GM19239 (cell line): ENCODE data around the gene COL1A1.

Experiments
- DNase-seq: peaks from one replicate; pipeline ENCODE4 v3.0.0; 2011; ENCODE audit warnings: low spot score; ENCODE audit not compliant: insufficient read length
- FAIRE-seq: peaks from 2 replicates; lab custom pipeline; 2011; peaks lifted over from hg19 to GRCh38; lab: Jason Lieb, UNC

Gene COL1A1

DNA sequence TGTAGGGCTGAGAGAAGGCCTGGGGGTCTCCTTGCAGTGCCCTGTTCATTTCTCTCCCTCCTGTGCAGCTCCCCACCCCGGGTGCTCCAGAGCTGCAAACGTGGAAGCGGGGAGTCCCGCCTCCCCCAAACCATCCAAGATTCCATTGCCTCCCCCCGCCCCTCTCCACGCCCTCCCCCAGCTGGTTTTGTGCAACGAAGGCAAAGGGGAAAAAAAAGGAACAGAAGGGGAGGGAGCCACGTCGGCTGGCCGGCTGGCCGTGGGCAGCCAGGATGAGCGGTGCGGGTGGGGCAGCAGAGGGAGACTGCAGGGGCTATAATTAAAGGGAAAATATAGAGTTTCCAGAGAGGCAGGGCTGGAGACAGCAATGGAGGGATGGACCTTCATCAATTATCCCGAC lies 1.7 kb upstream of the COL1A1 start:
- no peak for DNase-seq
- FAIRE-seq: no peak

DNA sequence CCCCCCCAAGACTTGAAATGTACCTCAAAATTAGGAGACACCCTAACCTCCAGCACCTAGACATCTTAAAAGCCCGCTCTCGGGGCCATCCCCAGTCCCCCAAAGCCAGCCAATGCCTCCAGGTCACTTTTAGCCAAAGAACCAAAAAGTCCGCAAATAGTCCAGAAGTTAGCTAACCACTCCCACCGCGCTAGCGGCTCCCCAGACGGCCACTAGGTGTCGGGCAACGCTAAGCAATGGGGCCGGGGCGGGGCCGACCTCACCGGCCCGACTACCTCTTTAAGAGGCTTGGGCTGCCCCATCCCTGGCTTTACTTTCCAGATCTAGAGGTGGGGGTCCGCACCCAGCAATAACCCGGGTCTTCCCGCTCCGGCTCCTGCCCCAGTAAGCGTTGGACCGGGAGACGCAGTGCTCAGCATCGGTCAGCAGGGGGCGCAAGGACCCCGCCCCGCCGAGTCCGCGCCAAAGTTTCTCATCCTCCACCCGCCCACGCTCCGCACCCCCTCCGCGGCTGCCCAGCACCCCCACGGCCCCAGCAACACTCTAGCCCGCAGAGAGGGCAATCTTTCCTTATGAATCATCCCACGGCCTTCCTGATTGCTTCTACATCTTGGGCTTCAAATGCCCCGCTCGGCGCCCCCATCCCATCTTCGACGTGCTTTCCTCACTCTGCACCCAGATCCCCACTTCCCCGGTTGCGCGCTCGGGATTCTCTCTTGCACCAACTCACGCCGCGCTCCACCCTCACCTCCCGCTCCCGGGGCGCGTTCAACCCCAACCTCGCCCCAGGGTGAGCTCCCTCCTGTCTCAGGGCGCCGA lies 765 bp downstream of the COL1A1 start:
- DNase-seq: peak; percentile 97
- peak; percentile 79 for FAIRE-seq

DNA sequence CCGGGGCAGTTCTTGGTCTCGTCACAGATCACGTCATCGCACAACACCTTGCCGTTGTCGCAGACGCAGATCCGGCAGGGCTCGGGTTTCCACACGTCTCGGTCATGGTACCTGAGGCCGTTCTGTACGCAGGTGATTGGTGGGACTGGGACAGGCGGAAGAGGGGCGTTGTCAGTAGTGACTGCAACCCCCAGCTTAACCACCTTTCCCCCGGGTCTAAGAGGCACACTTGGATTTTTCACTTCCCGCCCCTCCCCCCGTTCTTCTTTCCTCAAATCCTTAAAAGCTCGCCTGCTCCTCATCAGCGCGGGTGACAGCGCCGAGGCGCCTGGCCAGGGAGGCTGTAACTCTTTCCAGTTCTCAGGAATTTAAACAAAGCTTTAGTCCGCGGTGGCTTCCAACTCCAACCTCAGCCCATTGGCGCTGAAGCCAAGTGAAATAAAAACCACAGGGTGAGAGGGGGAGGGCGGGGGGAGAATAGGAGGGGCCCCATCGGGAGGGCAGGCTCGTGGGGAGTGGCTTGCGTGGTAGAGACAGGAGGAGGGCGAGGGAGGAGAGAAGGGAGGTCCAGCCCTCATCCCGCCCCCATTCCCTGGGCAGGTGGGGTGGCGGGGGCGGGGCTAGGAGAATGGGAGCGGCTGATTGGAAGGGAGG lies 1.5 kb downstream of the COL1A1 start:
- DNase-seq: peak; percentile 64
- no peak for FAIRE-seq

DNA sequence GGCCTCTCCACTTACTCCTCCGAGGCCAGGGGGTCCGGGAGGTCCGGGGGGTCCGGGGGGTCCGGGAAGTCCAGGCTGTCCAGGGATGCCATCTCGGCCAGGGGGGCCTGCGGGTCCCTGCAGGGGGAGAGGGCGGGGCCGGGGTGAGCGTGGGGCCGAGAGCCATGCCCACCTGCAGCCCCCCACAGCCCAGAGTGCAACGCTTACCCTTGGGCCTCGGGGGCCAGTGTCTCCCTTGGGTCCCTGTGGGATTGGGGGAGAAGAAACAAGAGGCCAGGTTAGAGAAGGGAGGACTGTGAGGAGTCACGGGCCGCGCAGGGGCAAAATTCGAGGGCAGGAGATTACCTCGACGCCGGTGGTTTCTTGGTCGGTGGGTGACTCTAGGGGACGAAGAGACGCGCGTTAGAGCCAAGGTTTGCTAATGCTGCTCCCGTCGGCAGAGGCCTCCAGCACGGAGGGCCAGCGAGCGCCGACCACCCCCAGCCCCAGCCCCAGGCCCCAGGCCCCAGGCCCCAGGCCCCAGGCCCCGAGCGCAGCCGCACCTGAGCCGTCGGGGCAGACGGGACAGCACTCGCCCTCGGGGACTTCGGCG lies 2.1 kb downstream of the COL1A1 start:
- FAIRE-seq: no peak
- DNase-seq: no peak

DNA sequence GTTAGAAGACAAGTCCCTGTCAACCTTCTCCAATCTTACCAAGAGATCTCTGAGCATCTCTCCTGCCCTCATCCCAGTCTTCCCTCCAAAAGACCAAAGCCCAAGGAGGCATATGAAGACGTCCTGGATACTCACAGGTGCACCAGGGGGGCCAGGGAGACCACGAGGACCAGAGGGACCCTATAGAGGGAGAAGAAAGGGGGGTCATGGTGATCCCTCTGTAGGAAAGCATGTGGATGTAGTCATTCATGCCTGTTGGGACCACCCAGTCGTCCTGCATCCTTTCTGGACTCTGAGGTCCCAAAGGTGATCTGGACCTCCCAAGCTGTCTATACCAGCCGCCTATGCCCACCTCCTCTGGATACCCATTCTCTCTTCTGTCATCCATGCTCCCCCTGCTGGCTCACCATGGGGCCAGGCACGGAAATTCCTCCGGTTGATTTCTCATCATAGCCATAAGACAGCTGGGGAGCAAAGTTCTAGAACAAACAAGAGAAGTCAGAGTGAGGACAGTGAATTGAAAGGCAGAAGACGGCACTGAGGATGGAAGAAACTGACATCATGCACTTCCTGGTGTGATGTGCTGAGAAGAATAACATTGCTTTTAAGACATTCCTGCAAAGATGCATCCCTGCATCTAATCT lies 3.3 kb downstream of the COL1A1 start:
- DNase-seq (peak; percentile 65), FAIRE-seq (peak; percentile 89)

DNA sequence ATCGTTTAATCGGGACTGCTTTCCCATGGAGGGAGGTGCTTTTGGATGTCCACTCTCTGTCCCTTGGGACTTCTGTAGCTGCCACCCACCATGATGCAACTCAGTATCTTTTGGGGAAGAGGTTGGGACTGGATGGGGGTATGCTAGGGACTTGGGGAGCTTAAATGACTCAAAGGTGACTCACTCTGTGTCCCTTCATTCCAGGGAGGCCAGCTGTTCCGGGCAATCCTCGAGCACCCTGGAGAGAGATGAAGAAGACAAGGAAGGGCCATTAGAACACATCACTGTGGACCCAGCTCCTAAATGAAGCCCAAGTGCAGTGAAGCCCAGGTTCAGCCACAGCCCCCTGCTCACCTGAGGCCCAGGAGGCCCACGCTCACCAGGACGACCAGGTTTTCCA lies 4.6 kb downstream of the COL1A1 start:
- DNase-seq (no peak), FAIRE-seq (no peak)

DNA sequence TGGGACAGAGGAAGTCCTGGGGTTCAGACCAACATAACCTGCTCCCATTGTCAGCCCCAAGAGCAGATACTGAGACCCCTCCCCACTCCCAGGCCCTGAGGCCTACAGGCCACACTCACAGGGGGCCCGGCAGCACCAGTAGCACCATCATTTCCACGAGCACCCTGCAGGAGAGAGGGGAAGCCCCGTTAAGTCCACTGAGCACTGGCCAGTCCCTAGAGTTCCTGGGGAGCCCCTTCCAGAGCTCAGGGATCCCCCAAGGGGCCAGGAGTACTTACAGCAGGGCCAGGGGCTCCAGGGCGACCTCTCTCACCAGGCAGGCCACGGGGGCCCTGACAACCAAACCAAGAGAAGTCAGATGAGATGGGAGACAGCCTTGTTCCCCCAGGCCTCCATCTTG lies 5.4 kb downstream of the COL1A1 start:
- DNase-seq (no peak), FAIRE-seq (no peak)

DNA sequence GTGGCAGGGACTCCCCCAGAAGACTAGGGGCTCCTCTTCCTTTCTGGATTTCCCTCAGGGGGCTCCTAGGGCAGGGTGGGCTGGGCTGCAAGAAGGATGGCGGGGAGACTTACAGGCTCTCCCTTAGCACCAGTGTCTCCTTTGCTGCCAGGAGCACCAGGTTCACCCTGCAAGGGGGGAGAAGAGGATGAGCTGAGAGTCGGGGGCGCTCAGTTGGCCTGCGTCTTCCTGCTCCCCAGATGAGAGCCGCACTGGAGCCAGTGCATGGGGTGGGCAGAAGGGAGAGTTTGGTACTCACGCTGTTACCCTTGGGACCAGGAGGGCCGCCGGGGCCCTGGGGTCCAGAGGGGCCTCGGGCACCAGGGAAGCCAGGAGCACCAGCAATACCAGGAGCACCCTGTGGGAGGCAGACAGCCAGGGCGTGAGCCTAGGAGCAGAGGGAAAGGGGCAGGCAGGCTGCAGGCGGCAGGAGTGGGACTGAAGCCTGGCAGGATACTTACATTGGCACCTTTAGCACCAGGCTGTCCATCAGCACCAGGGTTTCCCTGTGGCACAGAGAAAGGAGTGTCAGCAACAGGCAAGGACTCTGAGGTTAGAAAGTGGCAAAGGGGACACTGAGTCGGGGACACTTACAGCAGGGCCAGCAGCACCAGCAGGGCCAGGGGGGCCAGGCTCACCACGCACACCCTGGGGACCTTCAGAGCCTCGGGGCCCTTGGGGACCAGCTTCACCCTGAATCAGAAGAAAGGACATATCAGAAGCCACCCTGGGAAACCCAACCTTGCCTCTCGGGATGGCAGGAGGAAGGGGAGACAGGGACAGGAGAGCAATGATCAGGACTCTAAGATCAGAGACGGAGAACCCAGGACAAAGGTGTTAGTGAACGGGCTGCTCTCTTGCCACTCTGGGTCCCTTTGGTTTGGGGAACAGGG lies 6.2 kb downstream of the COL1A1 start:
- FAIRE-seq (no peak), DNase-seq (no peak)

DNA sequence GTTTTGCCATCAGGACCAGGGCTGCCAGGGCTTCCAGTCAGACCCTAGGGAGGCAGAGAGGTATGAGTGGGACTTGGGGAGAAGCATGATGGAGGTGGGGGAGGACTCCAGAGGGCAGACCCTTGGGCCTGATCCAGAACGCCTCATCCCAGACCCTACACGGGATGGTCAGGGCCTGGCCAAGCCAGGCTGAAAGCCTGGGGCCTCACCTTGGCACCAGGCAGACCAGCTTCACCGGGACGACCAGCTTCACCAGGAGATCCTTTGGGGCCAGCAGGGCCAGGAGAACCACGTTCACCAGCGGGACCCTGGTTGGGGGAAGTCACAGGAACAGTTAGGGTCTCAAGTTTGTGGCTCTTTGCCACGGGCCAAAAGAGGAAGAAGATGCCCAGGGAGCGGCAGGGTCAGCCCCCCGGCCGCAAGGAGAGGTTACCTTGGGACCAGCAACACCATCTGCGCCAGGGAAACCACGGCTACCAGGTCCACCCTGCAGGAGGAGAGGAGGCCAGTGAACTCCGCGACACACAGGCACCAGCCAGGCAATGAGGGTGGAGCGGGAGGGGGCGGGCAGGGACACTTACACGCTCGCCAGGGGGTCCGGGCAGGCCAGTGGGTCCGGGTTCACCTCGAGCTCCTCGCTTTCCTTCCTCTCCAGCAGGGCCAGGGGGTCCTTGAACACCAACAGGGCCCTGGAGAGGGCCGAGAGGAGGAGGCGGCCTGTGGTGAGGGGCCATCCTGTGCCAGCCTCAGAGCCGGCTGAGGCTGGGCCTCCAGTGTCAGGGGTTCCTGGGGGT lies 7.1 kb downstream of the COL1A1 start:
- no peak for FAIRE-seq
- no peak for DNase-seq

DNA sequence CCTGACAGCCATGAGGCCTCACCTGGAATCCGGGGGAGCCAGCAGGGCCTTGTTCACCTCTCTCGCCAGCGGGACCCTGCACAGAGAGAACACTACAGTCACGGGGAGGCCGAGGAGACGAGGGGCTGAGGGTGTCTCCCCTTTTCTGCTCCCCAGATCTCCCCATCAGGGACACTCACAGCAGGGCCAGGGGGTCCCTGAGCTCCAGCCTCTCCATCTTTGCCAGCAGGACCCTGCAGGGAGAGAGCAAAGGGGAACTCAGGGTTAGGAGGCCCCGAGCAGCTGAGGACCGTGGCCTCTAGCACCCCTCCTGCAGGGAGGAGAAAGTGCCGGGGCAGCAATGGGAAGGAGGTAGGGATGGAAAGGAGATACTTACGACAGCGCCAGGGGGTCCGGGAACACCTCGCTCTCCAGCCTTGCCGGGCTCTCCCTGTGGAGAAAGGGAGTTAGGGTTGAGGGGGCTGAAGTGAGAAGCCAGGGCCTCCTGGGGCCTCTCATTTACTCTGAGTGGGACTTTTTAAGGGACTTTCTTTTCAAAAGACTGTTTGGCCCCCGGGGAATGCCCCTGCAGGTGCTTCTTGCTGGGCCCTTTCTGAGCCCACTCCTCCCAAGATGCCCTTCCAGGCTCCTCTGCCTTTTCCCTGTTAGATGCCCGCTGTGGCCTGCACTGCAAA lies 8.7 kb downstream of the COL1A1 start:
- no peak for DNase-seq
- no peak for FAIRE-seq

DNA sequence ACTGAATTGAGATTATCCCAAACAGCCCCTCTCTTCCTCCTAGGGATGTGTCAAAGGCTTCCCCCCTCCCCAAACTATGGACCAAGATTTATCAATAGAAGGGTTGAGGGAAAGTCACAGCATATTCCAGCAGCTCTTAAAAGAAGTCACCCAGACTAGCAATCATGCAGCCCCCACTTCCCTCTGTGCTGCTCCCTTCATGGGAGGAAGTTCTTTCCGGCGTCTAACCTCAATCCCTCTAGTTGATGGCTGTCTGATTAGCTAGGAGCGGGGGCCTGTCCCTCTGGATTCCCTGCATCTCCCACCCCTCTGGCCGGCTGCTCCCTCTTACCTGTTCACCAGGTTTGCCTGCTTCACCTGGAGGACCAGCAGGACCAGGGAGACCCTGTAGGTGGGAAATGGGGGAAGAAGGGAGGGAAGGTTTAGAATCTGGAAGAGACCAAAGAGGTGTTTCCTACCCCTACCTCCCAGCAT lies 9.2 kb downstream of the COL1A1 start:
- DNase-seq (no peak), FAIRE-seq (no peak)

DNA sequence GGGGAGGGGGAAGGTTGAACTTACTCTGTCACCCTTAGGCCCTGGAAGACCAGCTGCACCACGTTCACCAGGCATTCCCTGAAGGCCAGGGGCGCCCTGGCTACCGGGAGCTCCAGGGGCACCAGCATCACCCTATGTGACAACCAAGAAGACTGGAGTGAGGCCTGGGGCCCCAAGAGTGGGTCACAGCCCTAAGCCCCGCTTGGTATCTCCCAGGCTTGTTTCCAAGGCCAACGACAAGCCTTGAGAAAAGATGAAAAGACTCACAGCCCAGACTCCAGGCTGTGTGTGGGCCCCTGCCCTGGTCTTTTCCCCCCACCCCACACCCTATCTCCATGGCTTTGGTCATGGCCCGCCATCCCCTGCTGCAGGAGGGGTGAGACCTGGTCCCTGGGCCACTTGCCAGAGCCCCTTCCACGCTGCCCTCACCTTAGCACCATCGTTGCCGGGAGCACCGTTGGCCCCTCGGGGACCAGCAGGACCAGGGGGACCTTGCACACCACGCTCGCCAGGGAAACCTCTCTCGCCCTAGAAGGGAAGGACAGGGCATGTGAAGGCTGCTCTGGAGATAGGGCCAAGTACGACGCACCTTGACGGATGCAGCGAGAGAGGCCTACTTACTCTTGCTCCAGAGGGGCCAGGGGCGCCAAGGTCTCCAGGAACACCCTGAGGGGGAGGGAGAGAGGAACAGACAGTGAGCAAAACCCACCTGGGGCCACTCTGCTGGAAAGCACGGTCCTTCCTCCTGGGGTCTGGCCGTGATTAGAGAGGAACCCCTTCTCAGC lies 9.9 kb downstream of the COL1A1 start:
- DNase-seq (no peak), FAIRE-seq (no peak)

DNA sequence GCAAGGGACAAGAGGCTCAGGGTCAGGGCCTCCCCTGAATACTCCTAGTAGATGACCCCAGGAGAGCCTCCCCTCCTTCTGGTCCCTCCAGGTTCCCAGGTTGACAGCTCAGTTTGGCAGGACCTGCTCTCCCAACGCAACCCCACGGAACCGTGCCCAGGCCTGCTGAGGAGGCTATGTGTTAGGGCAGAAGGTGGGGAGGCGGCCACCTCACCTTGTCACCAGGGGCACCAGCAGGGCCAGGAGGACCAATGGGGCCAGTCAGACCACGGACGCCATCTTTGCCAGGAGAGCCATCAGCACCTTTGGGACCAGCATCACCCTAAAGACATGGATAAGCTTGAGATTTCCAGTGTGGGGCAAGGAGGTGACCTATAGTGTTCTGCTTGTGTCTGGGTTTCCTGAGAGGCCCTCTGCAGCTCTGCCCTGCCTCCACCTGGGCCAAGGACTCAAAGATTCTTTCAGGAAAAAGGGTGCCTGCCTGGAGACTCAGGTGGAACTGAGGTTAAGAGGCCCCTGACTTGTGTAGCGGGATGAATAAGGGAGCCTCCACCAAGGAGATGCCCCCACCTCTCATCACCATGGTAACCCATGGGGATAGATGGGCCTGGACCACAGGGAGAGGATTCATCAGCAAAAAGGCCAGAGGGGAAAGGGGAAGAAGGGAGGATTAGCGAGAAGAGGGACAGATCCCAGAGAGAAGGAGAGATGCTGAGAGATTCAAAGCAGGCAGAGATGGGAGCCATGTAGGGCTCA lies 10.7 kb downstream of the COL1A1 start:
- DNase-seq (no peak), FAIRE-seq (no peak)

DNA sequence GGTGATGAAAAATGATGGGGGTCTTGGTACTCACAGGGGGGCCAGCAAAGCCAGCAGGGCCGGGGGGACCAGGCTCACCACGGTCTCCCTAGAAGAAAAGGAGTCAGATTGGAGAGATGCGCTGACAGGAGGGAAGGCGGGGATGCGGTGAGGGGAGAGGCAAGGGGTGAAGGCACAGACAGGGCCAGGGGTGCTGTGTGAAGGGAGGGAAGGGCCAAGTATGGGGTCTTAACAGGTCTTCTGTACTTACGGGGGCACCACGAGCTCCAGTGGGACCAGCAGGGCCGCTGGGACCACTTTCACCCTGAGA lies 11.2 kb downstream of the COL1A1 start:
- DNase-seq: no peak
- FAIRE-seq: no peak

DNA sequence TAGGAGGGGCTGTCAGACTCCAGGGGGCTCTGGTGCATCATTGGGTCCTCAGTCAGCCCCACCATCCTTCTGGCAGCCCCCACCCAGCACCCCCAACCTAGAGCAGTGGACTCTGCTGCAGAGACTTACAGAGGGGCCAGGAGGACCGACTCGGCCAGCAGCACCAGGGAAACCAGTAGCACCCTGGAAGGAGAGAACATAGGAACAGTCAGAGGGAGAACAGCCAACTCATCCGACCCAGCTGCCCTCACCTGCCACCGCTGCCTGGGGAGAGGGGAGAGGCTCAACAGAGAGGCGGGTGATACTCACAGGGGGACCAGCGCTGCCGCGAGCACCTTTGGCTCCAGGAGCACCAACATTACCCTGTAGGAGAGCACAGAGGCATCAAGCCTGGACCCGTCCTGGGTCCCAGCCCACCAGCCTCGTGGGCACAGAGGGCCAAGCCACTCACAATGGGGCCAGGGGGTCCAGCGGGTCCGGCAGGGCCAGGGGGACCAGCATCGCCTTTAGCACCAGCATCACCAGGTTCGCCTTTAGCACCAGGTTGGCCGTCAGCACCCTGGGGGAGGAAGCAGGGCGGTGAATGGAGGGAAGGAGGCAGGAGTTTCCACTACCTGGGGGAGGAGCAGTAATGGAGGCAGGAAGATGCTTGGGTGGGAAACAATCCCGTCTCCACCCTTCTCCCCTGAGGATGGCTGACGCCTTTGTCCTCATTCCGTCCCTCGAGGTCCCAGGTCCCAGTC lies 11.7 kb downstream of the COL1A1 start:
- no peak for DNase-seq
- no peak for FAIRE-seq

DNA sequence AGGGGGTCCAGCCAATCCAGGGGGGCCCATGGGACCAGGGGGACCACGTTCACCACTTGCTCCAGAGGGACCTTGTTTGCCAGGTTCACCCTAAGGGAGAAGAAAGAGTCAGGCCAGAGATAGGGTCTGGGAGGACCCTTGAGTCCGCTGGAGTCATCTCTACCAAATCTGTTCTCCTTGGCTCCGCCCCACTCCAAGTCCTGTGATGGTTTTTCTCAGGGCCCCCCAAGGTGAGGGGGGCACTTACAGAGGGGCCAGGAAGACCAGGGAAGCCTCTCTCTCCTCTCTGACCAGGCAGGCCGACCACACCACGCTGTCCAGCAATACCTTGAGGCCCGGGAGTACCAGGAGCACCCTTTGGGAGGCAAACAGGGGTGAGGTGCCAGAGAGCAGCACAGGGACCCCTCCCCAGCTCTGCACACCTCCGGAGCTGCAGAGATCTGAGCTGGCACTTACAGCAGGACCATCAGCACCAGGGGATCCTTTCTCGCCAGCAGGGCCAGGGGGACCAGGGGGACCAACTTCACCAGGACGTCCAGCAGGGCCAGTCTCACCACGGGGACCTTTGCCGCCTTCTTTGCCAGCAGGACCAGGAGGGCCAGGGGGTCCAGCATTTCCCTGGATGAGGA lies 12.4 kb downstream of the COL1A1 start:
- FAIRE-seq (no peak), DNase-seq (no peak)
